NCI-H2196 treated with DMSO at 0.1 percent for 48 hours (cell line): Measurements from ENCODE around the gene PRRX1.

Experiments
- DNase-seq: peaks from one replicate; lab custom pipeline; 2025; ENCODE audit not compliant: unreplicated experiment; lab: John Stamatoyannopoulos, UW

PRRX1 gene

GRCh38 chr1:170765279-170765678 lies 101.3 kb downstream of the PRRX1 start:
- DNase-seq, result no peak

- no peak for DNase-seq
Measured at GRCh38 chr1:170765712-170766330, 101.9 kb downstream of the PRRX1 start.

GRCh38 chr1:170768929-170769328 lies 105.0 kb downstream of the PRRX1 start:
- DNase-seq, result no peak

- DNase-seq, result no peak
Measured at GRCh38 chr1:170769691-170770090, 105.8 kb downstream of the PRRX1 start.

GRCh38 chr1:170770254-170770653 lies 106.3 kb downstream of the PRRX1 start:
- DNase-seq, result no peak

- DNase-seq, result no peak
Measured at GRCh38 chr1:170776252-170776651, 112.3 kb downstream of the PRRX1 start.

GRCh38 chr1:170776777-170777176 lies 112.8 kb downstream of the PRRX1 start:
- no peak for DNase-seq
